NCI-H2081 (cell line): ENCODE measurements around the gene CROCC2.

Experiments used
- DNase-seq, 2 experiments: peaks; one replicate each; lab custom pipeline; 2025; lab: John Stamatoyannopoulos, UW

Gene CROCC2

GRCh38 chr2:240933966-240934700 is 28.0 kb downstream of the CROCC2 start:
- DNase-seq = no peak

GRCh38 chr2:240934701-240935102 is 28.6 kb downstream of the CROCC2 start:
- DNase-seq = no peak

- no peak for DNase-seq
Observed at GRCh38 chr2:240935103-240935876, 29.2 kb downstream of the CROCC2 start.

GRCh38 chr2:240936106-240936505 is 30.0 kb downstream of the CROCC2 start:
- DNase-seq = no peak

- no peak for DNase-seq
Observed at GRCh38 chr2:240946046-240946445, 39.9 kb downstream of the CROCC2 start.

GRCh38 chr2:240946654-240947053 is 40.5 kb downstream of the CROCC2 start:
- DNase-seq = no peak

GRCh38 chr2:240947176-240947575 is 41.0 kb downstream of the CROCC2 start:
- DNase-seq = no peak

GRCh38 chr2:240947607-240948006 is 41.5 kb downstream of the CROCC2 start:
- DNase-seq = no peak

GRCh38 chr2:240948086-240948485 is 42.0 kb downstream of the CROCC2 start:
- no peak for DNase-seq

GRCh38 chr2:240948905-240949790 is 43.0 kb downstream of the CROCC2 start:
- DNase-seq = no peak

GRCh38 chr2:240949791-240950705 is 43.9 kb downstream of the CROCC2 start:
- DNase-seq = no peak

GRCh38 chr2:240951045-240951594 is 45.0 kb downstream of the CROCC2 start:
- DNase-seq = no peak

GRCh38 chr2:240952496-240953246 is 46.5 kb downstream of the CROCC2 start:
- no peak for DNase-seq

GRCh38 chr2:240953426-240954410 is 47.6 kb downstream of the CROCC2 start:
- no peak for DNase-seq

GRCh38 chr2:240954436-240955305 is 48.5 kb downstream of the CROCC2 start:
- no peak for DNase-seq

GRCh38 chr2:240955306-240956170 is 49.4 kb downstream of the CROCC2 start:
- no peak for DNase-seq
